Renal pelvis (tissue), 4 donors: Measurements from ENCODE around the gene ARHGAP44. TPM values are rescaled to one million over a fixed set of nuclear protein-coding genes. Genes with fewer than 3 reads are reported as not detected.
"Not testable (repeated sequence)": the region's sequence is repeated elsewhere in the genome, so short reads cannot be mapped to it uniquely, and the experiment has no call there.

Experiments
- DNase-seq: peaks from one replicate; pipeline ENCODE4 v3.0.0-alpha.2; 2013
- polyA plus RNA-seq, 3 donors: library from polyadenylated mRNA; unstranded; fragments of 120-200 nt; gene quantifications; one replicate each; pipeline ENCODE4 v1.2.1, GENCODE V29; 2013; ENCODE audit not compliant: insufficient read length in 3 of 3

The ARHGAP44 gene
- polyA plus RNA-seq, 3 donors, result 6.6 to 9.7 (median 9.0) TPM

- DNase-seq, result no peak
These were observed 166.2 kb downstream of the ARHGAP44 start for GRCh38 chr17:12955521-12955920.

- no peak for DNase-seq
These were observed 169.5 kb downstream of the ARHGAP44 start for GRCh38 chr17:12958786-12959185.

GRCh38 chr17:12959441-12959840, 170.1 kb downstream of the ARHGAP44 start:
- no peak for DNase-seq

- no peak for DNase-seq
These were observed 172.4 kb downstream of the ARHGAP44 start for GRCh38 chr17:12961655-12962054.

- DNase-seq, result no peak
These were observed 174.2 kb downstream of the ARHGAP44 start for GRCh38 chr17:12963505-12963904.

GRCh38 chr17:12964162-12964561, 174.9 kb downstream of the ARHGAP44 start:
- no peak for DNase-seq

GRCh38 chr17:12964840-12965239, 175.5 kb downstream of the ARHGAP44 start:
- DNase-seq, result no peak

- no peak for DNase-seq
These were observed 176.7 kb downstream of the ARHGAP44 start for GRCh38 chr17:12965988-12966387.

GRCh38 chr17:12966413-12966812, 177.1 kb downstream of the ARHGAP44 start:
- no peak for DNase-seq

- DNase-seq, result no peak
These were observed 178.7 kb downstream of the ARHGAP44 start for GRCh38 chr17:12967962-12968361.

- DNase-seq, result no peak
These were observed 184.3 kb downstream of the ARHGAP44 start for GRCh38 chr17:12973496-12974004.

- peak; percentile 30 for DNase-seq
These were observed 184.8 kb downstream of the ARHGAP44 start for GRCh38 chr17:12974005-12974531.

- no peak for DNase-seq
These were observed 187.9 kb downstream of the ARHGAP44 start for GRCh38 chr17:12977008-12977751.

GRCh38 chr17:12978787-12979186, 189.5 kb downstream of the ARHGAP44 start:
- not testable (repeated sequence) for DNase-seq

- DNase-seq, result no peak
These were observed 189.9 kb downstream of the ARHGAP44 start for GRCh38 chr17:12979246-12979645.

GRCh38 chr17:12979826-12980500, 190.7 kb downstream of the ARHGAP44 start:
- no peak for DNase-seq

GRCh38 chr17:12982224-12982623, 192.9 kb downstream of the ARHGAP44 start:
- no peak for DNase-seq

- no peak for DNase-seq
These were observed 194.9 kb downstream of the ARHGAP44 start for GRCh38 chr17:12983991-12984884.

- DNase-seq, result no peak
These were observed 196.4 kb downstream of the ARHGAP44 start for GRCh38 chr17:12985431-12986293.

- DNase-seq, result no peak
These were observed 197.8 kb downstream of the ARHGAP44 start for GRCh38 chr17:12987120-12987519.
